NCI-H1105 treated with DMSO at 0.1 percent for 48 hours (cell line): ENCODE data around the gene SIRT3.

ENCODE experiments used
- DNase-seq: peaks from one replicate; lab custom pipeline; 2025; lab: John Stamatoyannopoulos, UW

SIRT3 gene

GRCh38 chr11:215581-216037, 20.5 kb downstream of the SIRT3 start:
- DNase-seq: no peak

- DNase-seq: no peak
These were observed 22.1 kb downstream of the SIRT3 start for GRCh38 chr11:214083-214482.

- no peak for DNase-seq
These were observed 23.0 kb downstream of the SIRT3 start for GRCh38 chr11:213111-213510.

GRCh38 chr11:212150-213100, 23.7 kb downstream of the SIRT3 start:
- DNase-seq: no peak

GRCh38 chr11:211741-212140, 24.4 kb downstream of the SIRT3 start:
- DNase-seq: no peak

GRCh38 chr11:211295-211694, 24.8 kb downstream of the SIRT3 start:
- no peak for DNase-seq

- no peak for DNase-seq
These were observed 25.4 kb downstream of the SIRT3 start for GRCh38 chr11:210803-211180.

- no peak for DNase-seq
These were observed 25.9 kb downstream of the SIRT3 start for GRCh38 chr11:210122-210802.

GRCh38 chr11:209275-210121, 26.6 kb downstream of the SIRT3 start:
- no peak for DNase-seq

- DNase-seq: no peak
These were observed 27.3 kb downstream of the SIRT3 start for GRCh38 chr11:208917-209260.

GRCh38 chr11:208181-208916, 27.8 kb downstream of the SIRT3 start:
- peak; percentile 55 for DNase-seq

GRCh38 chr11:207863-208180, 28.3 kb downstream of the SIRT3 start:
- peak; percentile 31 for DNase-seq

- peak; percentile 91 for DNase-seq
These were observed 28.8 kb downstream of the SIRT3 start, which contains the start of the genes BET1L and RIC8A for GRCh38 chr11:207208-207862. Gene BET1L (minus strand): TSS chr11:207399. CDS start chr11:207321, 78 bp downstream. Gene RIC8A (plus strand): TSS chr11:207708. CDS start chr11:208855, 1,147 bp downstream.

GRCh38 chr11:206526-207207, 29.5 kb downstream of the SIRT3 start:
- no peak for DNase-seq

- no peak for DNase-seq
These were observed 30.1 kb downstream of the SIRT3 start for GRCh38 chr11:206002-206384.

- DNase-seq: no peak
These were observed 30.7 kb downstream of the SIRT3 start for GRCh38 chr11:205221-206001.

GRCh38 chr11:204587-205109, 31.5 kb downstream of the SIRT3 start:
- DNase-seq: no peak

GRCh38 chr11:203945-204586, 32.1 kb downstream of the SIRT3 start:
- no peak for DNase-seq
